HTR-8/SVneo (cell line): ENCODE data around the gene G3BP2.
A peak's percentile ranks its signal among the peaks of the same experiment; 100 is the strongest.
"Not testable (repeated sequence)": the region's sequence is repeated elsewhere in the genome, so short reads cannot be mapped to it uniquely, and the experiment has no call there.

ENCODE experiments used
- DNase-seq: peaks from one replicate; pipeline ENCODE4 v3.0.0; 2011; ENCODE audit warnings: low spot score, mixed read lengths; ENCODE audit not compliant: insufficient read length
- FAIRE-seq: peaks from 2 replicates; lab custom pipeline; 2011; peaks lifted over from hg19 to GRCh38; lab: Jason Lieb, UNC

Gene G3BP2

GRCh38 chr4:75685546-75686189 is 12.5 kb upstream of the G3BP2 start:
- DNase-seq, result no peak
- FAIRE-seq, result no peak

GRCh38 chr4:75683482-75684155 is 10.4 kb upstream of the G3BP2 start:
- FAIRE-seq (no peak), DNase-seq (no peak)

- no peak for FAIRE-seq
- DNase-seq, result no peak
Observed at GRCh38 chr4:75679876-75680575, 6.8 kb upstream of the G3BP2 start.

- DNase-seq (no peak), FAIRE-seq (no peak)
Observed at GRCh38 chr4:75678965-75679364, 5.8 kb upstream of the G3BP2 start.

GRCh38 chr4:75678473-75678872 is 5.3 kb upstream of the G3BP2 start:
- FAIRE-seq, result no peak
- no peak for DNase-seq

- FAIRE-seq, result no peak
- no peak for DNase-seq
Observed at GRCh38 chr4:75675004-75675531, 1.9 kb upstream of the G3BP2 start.

GRCh38 chr4:75673959-75674328 is 733 bp upstream of the G3BP2 start:
- FAIRE-seq, result no peak
- no peak for DNase-seq

GRCh38 chr4:75672461-75673026 is 667 bp downstream of the G3BP2 start:
- DNase-seq (peak; percentile 14), FAIRE-seq (no peak)

- DNase-seq, result no peak
- no peak for FAIRE-seq
Observed at GRCh38 chr4:75671802-75672421, 1.3 kb downstream of the G3BP2 start.

GRCh38 chr4:75668596-75668995 is 4.6 kb downstream of the G3BP2 start:
- no peak for DNase-seq
- FAIRE-seq, result no peak

GRCh38 chr4:75667636-75668035 is 5.6 kb downstream of the G3BP2 start:
- not testable (repeated sequence) for DNase-seq, FAIRE-seq

- no peak for FAIRE-seq
- DNase-seq, result no peak
Observed at GRCh38 chr4:75666299-75666698, 6.9 kb downstream of the G3BP2 start.

- not testable (repeated sequence) for FAIRE-seq, DNase-seq
Observed at GRCh38 chr4:75664604-75665003, 8.6 kb downstream of the G3BP2 start.

- DNase-seq (no peak), FAIRE-seq (no peak)
Observed at GRCh38 chr4:75662626-75663025, 10.6 kb downstream of the G3BP2 start.

GRCh38 chr4:75660491-75660890 is 12.7 kb downstream of the G3BP2 start:
- DNase-seq, result no peak
- FAIRE-seq, result no peak

GRCh38 chr4:75659512-75660031 is 13.6 kb downstream of the G3BP2 start:
- FAIRE-seq, result no peak
- DNase-seq, result no peak

- no peak for FAIRE-seq
- no peak for DNase-seq
Observed at GRCh38 chr4:75658876-75659275, 14.3 kb downstream of the G3BP2 start.

- DNase-seq, result no peak
- no peak for FAIRE-seq
Observed at GRCh38 chr4:75655562-75655961, 17.6 kb downstream of the G3BP2 start.

GRCh38 chr4:75654905-75655304 is 18.3 kb downstream of the G3BP2 start:
- FAIRE-seq (no peak), DNase-seq (no peak)

GRCh38 chr4:75653845-75654503 is 19.2 kb downstream of the G3BP2 start:
- FAIRE-seq (no peak), DNase-seq (no peak)
